HG03066 (cell line): ENCODE results near the gene C1QA.

Experiments
- ATAC-seq: cut with Tn5 transposase; IDR thresholded peaks from one replicate; pipeline ENCODE4 v1.9.1; 2021; ENCODE audit warnings: low read depth; ENCODE audit not compliant: unreplicated experiment

The C1QA gene

DNA sequence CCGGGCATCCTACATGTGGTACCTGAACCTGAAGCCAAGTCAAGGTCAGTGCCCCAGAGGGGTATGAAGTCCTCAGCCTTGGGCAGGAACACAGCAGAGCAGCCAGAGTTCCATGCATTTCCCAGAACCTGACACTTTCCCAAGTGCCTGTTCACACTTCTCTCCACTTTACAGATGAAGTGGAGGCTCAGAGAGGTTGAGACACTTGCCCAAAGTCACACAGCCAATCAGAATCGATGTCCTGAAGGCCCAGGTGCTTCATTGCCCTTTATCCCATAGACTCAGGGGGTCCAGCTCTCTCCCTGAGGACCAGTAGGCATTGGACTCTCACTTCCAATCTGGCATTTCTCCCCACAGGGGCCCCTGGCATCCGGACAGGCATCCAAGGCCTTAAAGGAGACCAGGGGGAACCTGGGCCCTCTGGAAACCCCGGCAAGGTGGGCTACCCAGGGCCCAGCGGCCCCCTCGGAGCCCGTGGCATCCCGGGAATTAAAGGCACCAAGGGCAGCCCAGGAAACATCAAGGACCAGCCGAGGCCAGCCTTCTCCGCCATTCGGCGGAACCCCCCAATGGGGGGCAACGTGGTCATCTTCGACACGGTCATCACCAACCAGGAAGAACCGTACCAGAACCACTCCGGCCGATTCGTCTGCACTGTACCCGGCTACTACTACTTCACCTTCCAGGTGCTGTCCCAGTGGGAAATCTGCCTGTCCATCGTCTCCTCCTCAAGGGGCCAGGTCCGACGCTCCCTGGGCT lies 2.2 kb downstream of the C1QA start:
- ATAC-seq, result no peak

DNA sequence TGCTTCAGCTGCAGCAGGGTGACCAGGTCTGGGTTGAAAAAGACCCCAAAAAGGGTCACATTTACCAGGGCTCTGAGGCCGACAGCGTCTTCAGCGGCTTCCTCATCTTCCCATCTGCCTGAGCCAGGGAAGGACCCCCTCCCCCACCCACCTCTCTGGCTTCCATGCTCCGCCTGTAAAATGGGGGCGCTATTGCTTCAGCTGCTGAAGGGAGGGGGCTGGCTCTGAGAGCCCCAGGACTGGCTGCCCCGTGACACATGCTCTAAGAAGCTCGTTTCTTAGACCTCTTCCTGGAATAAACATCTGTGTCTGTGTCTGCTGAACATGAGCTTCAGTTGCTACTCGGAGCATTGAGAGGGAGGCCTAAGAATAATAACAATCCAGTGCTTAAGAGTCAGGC lies 2.9 kb downstream of the C1QA start:
- no peak for ATAC-seq

DNA sequence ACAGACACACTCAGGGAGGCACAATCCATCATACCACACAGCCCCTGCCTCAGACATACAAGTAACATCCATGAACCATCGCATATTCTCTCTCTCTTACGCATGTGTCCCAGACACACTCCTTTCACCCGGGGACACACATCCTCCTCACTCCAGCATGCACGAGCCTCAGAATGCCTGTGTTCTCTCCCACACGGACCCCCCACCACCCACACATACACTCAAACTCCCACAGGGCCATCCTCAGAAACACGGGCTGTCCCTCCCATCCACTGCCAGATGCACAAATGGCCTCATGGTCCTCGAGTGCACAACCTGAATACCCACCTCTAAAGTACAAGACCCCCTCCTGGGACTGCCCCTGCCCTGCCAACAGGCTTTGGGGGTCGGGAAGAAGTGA lies 4.8 kb downstream of the C1QA start:
- no peak for ATAC-seq

DNA sequence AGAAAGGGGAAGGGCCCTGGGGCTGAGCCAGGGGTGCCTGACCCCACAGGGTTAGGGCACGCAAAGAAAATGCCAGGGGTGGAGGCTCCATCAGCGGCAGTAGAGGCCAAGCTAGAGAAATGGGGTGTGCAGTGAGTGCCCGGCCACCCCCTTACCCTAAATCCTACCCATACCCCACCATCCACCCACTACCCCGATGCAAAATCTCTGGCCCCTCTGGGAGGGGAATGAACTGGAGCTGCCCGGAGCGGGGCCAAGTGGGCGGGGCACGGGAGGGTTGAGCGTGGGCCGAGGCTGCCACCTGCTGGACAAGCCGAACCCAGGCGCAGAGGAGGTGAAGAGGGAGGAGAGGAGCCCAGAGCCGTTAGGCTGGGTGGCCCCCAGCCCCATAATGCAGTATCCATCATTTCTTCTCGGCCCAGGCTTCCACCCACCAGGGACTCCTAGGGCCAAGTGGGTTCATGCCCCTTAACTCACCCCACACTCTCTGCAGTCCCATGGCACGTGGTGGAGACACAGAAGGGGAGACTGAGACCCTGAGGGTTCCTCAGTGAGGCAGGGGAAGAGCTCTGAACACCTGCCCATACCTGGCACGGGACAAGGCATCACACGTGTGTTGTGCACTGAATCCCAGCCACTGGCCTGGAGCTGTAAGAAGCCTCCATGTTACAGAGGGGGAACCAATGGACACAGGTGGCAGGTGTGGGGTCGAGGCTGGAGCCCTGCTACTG lies 5.6 kb downstream of the C1QA start:
- ATAC-seq, result no peak

DNA sequence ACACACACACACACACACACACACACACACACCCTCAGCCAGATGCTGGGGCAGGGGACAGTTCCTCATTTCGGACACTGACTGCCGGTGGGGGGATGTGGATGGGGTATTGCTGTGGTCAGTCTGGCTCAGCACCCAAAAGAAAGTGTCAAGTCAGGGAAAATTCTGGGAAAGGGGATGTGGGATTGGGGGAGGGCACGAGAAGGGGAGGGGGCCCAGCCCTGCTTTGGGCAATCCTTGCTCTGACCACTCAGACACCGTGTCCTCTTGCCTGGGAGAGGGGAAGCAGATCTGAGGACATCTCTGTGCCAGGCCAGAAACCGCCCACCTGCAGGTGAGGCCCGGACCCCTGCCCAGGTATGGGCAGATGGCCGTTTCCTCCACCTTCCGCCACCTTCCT lies 7.0 kb downstream of the C1QA start, which contains the start of gene C1QC:
Gene C1QC, plus strand, starts transcription at position 253 of the 400 bp plus-strand sequence. CDS start 391 bp downstream, outside the sequence.
- ATAC-seq, result no peak

DNA sequence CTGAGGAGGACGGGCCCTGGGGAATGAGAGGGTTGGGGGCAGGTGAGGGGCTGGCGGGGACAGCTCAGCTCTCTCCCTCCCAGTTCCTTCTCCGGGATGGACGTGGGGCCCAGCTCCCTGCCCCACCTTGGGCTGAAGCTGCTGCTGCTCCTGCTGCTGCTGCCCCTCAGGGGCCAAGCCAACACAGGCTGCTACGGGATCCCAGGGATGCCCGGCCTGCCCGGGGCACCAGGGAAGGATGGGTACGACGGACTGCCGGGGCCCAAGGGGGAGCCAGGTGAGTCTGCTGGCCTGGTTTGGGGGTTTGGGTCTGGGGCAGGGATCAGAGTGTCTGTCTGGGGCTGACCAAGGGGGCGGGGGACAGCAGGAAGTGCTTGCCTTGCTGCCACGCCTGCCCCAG lies 7.5 kb downstream of the C1QA start:
- ATAC-seq, result no peak

DNA sequence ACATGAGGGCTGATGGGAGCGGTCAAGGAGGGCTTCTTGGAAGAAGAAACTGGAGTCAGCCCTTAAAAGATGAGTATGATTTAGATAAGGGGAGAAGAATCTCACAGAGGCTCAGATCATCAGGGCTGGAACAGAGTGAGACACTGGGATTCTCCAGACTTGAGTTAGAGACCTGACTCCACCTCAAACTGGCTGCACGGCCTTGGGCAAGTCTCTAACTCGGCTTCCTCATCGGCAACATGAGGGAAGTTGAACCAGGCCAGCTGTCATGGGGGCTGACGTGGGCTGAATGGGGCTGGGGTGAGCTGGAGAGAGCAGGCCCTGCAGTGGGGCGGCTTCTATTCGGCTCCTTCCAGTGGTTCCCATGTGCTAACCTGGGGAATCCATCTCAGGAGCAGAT lies 9.5 kb downstream of the C1QA start:
- no peak for ATAC-seq

DNA sequence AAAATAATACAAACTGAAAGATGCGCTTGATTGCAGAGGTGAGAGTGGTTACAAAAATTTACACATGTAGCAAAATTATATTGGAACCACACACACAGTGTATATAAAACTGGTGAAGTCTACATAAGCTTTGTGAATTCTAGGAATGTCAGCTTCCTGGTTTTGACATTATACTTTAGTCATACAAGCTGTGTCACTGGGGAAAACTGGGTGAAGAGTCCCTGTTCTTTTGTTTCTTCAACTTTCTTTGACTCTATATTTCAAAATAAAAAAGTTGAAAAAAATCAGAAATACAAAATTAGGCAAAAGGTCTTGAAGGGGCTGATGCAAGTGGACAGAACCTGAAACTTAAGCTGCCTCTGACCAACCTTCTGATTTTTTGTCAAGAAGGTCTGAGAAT lies 10.0 kb downstream of the C1QA start:
- ATAC-seq, result no peak

DNA sequence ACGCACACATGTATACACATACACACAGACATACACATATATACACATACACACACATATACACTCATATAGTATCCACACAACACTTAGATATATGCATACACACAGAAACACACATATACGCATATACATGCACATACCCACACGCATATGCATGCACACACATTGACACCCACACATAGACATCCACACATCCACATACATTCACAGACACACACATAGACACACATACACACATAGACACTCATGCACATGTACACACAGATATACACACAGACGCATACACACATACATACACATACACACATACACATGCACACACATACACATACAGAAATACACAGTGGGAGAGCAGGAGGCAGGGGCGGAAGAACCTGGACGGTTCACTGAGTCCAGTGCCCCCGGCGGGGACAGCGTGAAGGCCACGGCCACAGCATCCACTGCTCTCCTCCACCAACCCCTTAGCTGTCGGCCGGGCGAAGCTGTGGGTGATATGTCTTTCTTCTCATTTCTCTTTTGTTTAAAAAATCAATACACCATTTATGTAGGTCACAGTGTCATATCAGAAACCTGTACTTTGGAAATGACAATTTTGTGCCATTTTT lies 13.8 kb downstream of the C1QA start:
- ATAC-seq, result no peak

DNA sequence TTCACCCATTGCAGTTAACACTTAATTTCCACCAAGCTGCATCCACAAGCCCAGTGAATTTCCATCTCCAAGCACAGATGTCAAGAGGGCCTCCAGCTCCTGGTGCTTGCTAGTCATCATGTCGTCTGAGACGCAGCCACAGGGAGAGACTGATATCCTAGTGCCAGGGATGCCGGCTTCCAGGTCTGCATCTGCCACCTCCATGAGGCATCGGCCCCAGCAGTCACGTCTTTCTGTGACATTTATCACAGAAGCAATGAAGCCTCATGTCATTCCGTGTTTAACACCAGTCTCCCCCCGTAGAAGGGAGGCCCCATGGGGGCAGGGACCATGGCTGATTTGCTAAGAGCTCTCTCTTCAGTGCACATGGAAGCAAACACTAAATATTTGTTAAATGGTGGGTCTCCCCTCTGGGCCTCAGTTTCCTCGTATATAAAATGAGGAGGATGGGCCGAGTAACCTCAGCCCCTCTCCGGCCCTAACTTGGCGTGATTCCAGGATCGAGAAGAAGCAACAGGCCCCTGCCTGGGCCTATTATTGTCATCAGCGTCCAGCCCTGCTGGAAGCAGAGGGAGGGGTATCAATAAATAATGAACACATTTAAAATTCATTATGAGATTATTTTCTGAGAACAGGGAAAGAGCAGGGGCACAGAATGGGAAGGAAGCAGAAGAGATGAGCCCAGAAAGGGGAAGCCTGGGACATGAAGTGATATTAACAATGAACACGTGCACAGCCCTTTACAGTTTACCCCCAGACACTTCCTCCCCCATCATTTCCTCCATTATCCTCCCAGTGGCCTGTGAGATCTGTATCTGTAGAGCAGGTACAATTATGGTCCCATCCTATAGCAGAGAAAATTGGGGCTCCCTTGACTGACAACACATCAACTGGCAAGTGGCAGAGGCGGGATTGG lies 15.8 kb downstream of the C1QA start:
- ATAC-seq, result no peak

DNA sequence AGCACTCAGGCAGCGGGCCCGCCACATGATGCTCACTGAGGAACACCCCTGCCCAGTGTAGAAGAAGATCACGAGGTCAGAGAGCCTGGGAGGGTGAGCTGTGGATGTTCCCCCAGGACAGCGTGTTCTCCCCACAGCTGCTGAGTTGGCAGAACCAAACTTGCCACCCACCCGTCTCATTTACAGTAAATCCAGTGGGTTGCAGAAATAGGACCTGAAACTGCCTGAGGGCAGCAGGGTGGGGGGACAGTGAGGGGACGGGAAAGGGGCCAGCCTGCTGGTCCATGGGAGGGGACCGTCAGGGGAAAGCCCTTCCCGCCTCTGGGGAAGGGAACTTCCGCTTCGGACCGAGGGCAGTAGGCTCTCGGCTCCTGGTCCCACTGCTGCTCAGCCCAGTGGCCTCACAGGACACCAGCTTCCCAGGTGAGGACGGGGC lies 16.5 kb downstream of the C1QA start, which contains the start of gene C1QB:
Gene C1QB, plus strand, starts transcription at position 356 of the 436 bp plus-strand sequence. CDS start 6,227 bp downstream, outside the sequence.
- ATAC-seq, result no peak

DNA sequence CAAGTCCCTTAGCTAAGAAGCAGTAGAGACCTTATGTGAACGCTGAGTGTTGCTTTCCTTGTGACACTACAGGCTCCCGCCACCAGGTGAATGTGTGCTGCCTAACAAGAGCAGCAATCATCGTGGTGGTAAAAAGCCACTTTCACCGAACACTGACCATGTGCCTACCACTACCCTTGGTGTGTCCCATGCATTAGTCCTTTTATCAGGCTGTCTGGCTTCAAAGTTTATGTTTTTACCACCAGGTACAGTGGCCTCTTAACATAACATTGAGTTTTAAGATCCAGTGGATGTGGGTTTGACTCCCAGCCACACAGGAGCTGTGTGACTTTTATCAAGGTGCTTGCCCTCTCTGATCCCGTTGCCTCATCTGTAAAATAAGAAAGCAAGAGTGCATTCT lies 18.3 kb downstream of the C1QA start:
- ATAC-seq, result no peak

DNA sequence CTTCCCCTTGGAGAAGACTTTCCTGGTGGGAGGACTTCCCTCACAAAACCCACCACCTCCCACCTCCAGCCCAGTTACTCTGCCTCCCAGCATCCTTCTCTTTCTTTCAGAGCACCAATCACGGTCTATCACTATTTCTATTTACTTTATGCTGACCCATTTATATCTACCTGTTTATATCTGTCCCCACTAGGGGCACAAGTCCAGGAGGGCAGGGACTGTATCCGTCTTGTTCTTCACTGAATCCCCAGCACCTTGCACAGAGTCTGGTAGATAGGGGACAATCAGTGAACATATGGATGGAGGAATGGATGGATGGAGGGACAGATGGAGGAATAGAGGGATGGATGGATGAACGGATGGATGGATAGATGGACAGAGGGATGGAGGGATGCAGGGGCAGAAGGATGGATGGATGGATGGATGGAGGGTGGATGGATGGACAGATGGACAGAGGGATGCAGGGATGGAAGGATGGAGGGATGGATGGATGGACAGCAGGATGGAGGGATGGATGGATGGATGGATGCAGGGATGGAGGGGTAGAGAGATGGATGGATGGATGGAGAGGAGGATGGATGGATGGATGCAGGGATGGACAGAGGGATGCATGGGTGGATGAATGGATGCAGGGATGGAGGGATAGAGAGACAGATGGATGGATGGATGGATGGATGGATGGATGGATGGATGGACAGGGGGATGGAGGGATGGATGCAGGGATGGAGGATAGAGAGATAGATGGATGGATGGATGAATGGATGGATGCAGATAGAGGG lies 22.1 kb downstream of the C1QA start:
- no peak for ATAC-seq

DNA sequence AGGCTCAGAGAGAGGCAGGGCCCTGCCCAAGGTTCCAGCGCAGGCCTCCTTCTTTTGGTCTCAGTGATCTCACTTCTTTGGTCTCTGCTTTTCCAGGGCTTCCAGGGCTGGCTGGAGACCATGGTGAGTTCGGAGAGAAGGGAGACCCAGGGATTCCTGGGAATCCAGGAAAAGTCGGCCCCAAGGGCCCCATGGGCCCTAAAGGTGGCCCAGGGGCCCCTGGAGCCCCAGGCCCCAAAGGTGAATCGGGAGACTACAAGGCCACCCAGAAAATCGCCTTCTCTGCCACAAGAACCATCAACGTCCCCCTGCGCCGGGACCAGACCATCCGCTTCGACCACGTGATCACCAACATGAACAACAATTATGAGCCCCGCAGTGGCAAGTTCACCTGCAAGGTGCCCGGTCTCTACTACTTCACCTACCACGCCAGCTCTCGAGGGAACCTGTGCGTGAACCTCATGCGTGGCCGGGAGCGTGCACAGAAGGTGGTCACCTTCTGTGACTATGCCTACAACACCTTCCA lies 24.4 kb downstream of the C1QA start:
- no peak for ATAC-seq

DNA sequence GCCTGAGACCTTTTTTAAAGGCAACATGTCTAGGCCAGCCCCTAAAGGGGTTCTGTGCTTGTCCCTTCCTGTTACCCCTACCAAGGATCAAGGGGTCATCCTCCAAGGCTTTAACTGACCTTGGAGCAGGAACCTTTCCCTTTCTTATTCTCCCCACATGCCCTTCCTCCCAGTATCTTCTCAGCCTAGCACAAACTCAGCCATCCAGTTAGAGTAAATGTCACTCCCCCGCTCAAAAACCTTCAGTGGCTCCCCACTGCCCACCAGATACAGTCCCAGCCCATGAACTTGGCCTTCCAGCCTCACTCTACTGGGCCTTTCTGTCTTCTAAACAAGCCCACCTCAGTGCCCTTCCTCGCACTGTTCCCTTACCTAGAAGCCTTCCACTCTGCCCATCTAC lies 25.5 kb downstream of the C1QA start:
- ATAC-seq, result no peak

DNA sequence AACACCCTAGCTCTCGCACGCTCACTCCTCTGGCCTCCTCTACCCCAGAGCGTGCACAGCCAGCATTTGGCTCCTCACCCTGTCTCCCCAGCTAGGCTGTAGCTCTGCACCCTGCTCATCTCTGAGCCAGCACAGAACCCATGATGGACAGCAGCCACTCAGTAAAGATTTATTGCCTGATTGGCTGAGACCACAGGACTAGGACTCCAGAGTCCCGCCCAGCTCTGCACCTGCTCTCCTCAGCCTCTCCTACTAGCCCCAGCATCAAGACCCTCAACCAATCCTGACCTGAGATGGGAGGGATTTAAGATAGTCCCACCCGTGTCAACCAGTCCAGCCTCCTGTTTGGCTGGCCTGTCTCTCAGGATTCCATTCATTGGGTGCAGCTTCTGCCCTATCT lies 25.9 kb downstream of the C1QA start:
- no peak for ATAC-seq

DNA sequence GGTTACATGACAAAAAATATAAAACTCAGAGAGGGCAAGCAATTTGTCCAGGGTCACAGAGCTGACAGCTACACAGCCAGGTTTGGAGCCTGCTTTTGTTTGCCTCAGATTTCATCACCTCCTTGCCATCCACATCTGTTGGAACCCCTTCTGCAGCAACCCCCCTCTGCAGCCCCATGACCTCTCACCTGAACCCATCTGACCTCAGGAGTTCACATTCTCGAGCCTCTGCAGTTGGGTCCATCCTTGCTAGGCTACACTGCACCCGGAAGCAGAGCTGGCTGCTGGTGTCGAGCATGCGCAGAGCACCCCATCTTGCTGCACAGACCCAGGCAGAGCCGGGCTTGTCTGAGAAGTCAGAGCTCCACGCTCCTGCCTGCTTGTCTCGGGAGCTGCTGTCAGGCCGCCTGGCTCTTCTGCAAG lies 26.6 kb downstream of the C1QA start:
- ATAC-seq, result no peak

DNA sequence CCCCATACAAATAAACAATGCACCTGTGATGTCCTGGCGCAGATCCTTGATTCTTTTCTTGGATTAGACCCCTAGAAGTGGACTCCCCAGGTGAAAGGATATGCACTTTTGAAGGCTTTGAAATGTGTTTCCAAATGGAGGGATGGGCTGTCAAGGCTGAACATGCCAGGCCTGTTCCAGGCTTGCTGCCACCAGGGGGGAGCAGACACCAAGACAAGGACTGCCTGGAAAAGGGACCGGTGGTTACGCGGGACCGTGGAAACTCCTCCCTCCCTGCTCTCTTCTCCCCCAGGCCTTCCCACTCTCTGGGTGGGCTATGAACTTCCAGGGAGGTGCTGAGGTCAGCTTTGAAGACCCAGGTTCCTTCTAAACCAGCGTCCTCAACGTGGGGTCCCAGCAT lies 29.3 kb downstream of the C1QA start:
- ATAC-seq, result no peak

DNA sequence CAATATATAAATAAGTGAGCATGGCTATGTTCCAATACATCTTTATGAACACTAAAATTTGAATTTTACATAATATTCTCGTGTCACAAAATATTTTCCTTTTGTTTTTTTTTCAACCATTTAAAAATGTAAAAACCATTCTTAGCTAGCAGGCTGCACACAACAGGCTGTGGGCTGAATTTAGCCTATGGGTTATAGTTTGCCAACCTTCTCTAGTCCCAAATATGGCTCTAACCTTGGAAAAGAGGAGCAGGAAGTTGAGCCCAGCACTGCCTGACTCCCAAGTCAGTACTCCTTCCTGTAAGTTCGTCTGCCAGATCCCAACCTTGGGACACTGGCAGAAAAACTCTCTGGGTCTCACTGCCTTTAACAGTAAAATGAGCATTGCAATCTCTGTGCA lies 30.0 kb downstream of the C1QA start:
- no peak for ATAC-seq
